Lower leg skin (tissue), 3 donors: ENCODE data around the gene KRTAP9-8.

Experiments used
- POLR2A ChIP-seq, 2 donors: fragments of 450-650 bp; IDR thresholded peaks; one replicate each; pipeline ENCODE4 v1.6.1; 2016 to 2017; ENCODE audit warnings: antibody characterized with exemption in 2 of 2, mild to moderate bottlenecking in 1 of 2, moderate library complexity in 1 of 2
- TF ChIP-seq, protein P1 (sequence below), 3 donors: fragments of 450-650 bp; IDR thresholded peaks; one replicate each; pipeline ENCODE4 v1.5.1; 2016; ENCODE audit warnings: antibody characterized with exemption in 3 of 3, mild to moderate bottlenecking in 3 of 3, moderate library complexity in 2 of 3

DNA sequence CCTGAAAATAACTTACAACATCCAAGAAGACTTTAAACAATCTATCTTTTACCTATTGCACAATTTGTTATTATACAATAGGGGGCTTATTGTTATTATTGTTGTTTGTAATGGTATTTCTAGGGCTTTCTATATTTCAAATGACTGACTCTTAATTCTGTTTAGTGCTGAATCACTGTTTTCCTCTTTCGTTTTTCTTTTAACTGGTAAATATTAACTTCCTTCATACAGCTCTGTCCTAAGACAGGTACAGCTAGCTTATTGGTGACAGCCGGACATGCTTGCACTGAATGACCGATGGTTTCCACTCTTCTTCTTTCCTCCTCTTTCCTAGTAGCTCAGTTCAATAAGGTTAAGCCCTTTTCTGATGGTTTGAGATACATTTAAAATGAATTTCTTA, 49.3 kb downstream of the KRTAP9-8 start:
- TF ChIP-seq, protein P1, sequence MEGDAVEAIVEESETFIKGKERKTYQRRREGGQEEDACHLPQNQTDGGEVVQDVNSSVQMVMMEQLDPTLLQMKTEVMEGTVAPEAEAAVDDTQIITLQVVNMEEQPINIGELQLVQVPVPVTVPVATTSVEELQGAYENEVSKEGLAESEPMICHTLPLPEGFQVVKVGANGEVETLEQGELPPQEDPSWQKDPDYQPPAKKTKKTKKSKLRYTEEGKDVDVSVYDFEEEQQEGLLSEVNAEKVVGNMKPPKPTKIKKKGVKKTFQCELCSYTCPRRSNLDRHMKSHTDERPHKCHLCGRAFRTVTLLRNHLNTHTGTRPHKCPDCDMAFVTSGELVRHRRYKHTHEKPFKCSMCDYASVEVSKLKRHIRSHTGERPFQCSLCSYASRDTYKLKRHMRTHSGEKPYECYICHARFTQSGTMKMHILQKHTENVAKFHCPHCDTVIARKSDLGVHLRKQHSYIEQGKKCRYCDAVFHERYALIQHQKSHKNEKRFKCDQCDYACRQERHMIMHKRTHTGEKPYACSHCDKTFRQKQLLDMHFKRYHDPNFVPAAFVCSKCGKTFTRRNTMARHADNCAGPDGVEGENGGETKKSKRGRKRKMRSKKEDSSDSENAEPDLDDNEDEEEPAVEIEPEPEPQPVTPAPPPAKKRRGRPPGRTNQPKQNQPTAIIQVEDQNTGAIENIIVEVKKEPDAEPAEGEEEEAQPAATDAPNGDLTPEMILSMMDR (IDR thresholded peaks at IDR 0.05) = no peak
- no peak for TF ChIP-seq POLR2A (IDR thresholded peaks at IDR 0.05)
